A549 (cell line): ENCODE measurements around the gene ATF3. TPM values are rescaled to one million over a fixed set of nuclear protein-coding genes. Genes with fewer than 3 reads are reported as not detected.

Experiments used
- ATAC-seq, 2 experiments: fragments of 200-7000 bp in 1 of 2; fragments of >200 bp in 1 of 2; cut with Nextera tagmentation in 1 of 2; cut with Tn5 transposase in 1 of 2; 3 replicates each; pipeline versions ENCODE4 v1.8.0 to v1.9.1; 2018 to 2020; ENCODE audit warnings: mild to moderate bottlenecking in 1 of 2, moderate library complexity in 1 of 2
- CTCF ChIA-PET: fragments of 300-600 bp; sonication (Branson Sonifier 250); formaldehyde crosslinking; extraction: SDS; loops from one replicate; lab custom pipeline; 2021; ENCODE audit warnings: antibody characterized with exemption, inconsistent platforms; lab: Yijun Ruan, JAX
- POLR2A ChIA-PET: fragments of 350-600 bp; formaldehyde crosslinking; extraction: SDS; loops from one replicate; lab custom pipeline; 2021; ENCODE audit warnings: antibody characterized with exemption, inconsistent platforms; lab: Yijun Ruan, JAX
- DNase-seq, 2 experiments: peaks; one replicate each; pipeline versions ENCODE4 v3.0.0 to v3.0.0-alpha.2; 2011 to 2016; ENCODE audit warnings: low read depth in 1 of 2, low spot score in 1 of 2
- FAIRE-seq: peaks from 2 replicates; lab custom pipeline; 2011; peaks lifted over from hg19 to GRCh38; lab: Jason Lieb, UNC
- H3K27ac ChIP-seq, 2 experiments: fragments of >200 bp; sonication (Bioruptor Twin); formaldehyde crosslinking; 3 replicates each; pipeline ENCODE4 v1.5.1; 2016 to 2017
- H3K4me1 ChIP-seq: fragments of >200 bp; sonication (Bioruptor Twin); formaldehyde crosslinking; 3 replicates; pipeline ENCODE4 v1.6.1; 2016
- H3K4me2 ChIP-seq: fragments of >200 bp; sonication (Bioruptor Twin); formaldehyde crosslinking; 3 replicates; pipeline ENCODE4 v1.6.1; 2016
- H3K4me3 ChIP-seq: fragments of >200 bp; sonication (Bioruptor Twin); formaldehyde crosslinking; 3 replicates; pipeline ENCODE4 v1.5.1; 2016
- H3K9me3 ChIP-seq: fragments of >200 bp; sonication (Bioruptor Twin); formaldehyde crosslinking; 3 replicates; pipeline ENCODE4 v1.6.1; 2016
- BHLHE40 ChIP-seq: IDR thresholded peaks from 2 replicates; pipeline ENCODE4 v1.6.1; 2012; ENCODE audit warnings: low read depth, low read length, inconsistent platforms
- EP300 ChIP-seq, 2 experiments: fragments of >200 bp; sonication (Bioruptor Twin); formaldehyde crosslinking; IDR thresholded peaks; 2 replicates in 1 of 2; 3 replicates in 1 of 2; pipeline ENCODE4 v1.6.1; 2016 to 2017
- FOSL2 ChIP-seq, 2 experiments: fragments of 450-650 bp in 1 of 2; fragments of >200 bp in 1 of 2; sonication (Bioruptor Twin) in 1 of 2; formaldehyde crosslinking; IDR thresholded peaks; 2 replicates each; pipeline versions ENCODE4 v1.5.0 to v1.6.1; 2016 to 2020; ENCODE audit warnings: mild to moderate bottlenecking in 1 of 2, moderate library complexity in 1 of 2
- FOXS1 ChIP-seq: fragments of 250-450 bp; sonication (Bioruptor Pico); IDR thresholded peaks from 2 replicates; pipeline ENCODE4 v1.5.0; 2020; ENCODE audit warnings: mild to moderate bottlenecking, moderate library complexity
- GATA3 ChIP-seq: IDR thresholded peaks from 2 replicates; pipeline ENCODE4 v1.6.1; 2012; ENCODE audit warnings: borderline replicate concordance
- HDAC2 ChIP-seq: fragments of 200-600 bp; sonication (generic); IDR thresholded peaks from 2 replicates; pipeline ENCODE4 v1.6.1; 2016
- HMGXB4 ChIP-seq: fragments of 250-450 bp; sonication (Bioruptor Pico); IDR thresholded peaks from 2 replicates; pipeline ENCODE4 v1.5.0; 2021; ENCODE audit warnings: mild to moderate bottlenecking, moderate library complexity, borderline replicate concordance
- HOXB13 ChIP-seq: fragments of 250-450 bp; sonication (Bioruptor Pico); IDR thresholded peaks from 2 replicates; pipeline ENCODE4 v1.5.0; 2020; ENCODE audit warnings: low read depth, mild to moderate bottlenecking, moderate library complexity
- MYC ChIP-seq: IDR thresholded peaks from 2 replicates; pipeline ENCODE4 v1.6.1; 2012; ENCODE audit warnings: mild to moderate bottlenecking, inconsistent platforms, low read length, improper control_type of control experiment, borderline replicate concordance
- PBX3 ChIP-seq: IDR thresholded peaks from 2 replicates; pipeline ENCODE4 v1.6.1; 2012
- POLR2AphosphoS2 ChIP-seq: conservative IDR thresholded peaks from 2 replicates; pipeline ENCODE4 v1.6.1; 2012; ENCODE audit warnings: low read length, improper control_type of control experiment, inconsistent platforms
- RARB ChIP-seq: fragments of 250-450 bp; sonication (Bioruptor Pico); IDR thresholded peaks from 2 replicates; pipeline ENCODE4 v1.8.0; 2021; ENCODE audit warnings: mild to moderate bottlenecking, moderate library complexity
- RCOR1 ChIP-seq: fragments of 150-350 bp; IDR thresholded peaks from 2 replicates; pipeline ENCODE4 v1.6.1; 2014; ENCODE audit warnings: antibody characterized with exemption, low read length, low read depth
- SMC3 ChIP-seq: fragments of >200 bp; sonication (Bioruptor Twin); formaldehyde crosslinking; IDR thresholded peaks from 3 replicates; pipeline ENCODE4 v1.6.1; 2018; ENCODE audit warnings: inconsistent platforms
- TFCP2L1 ChIP-seq: fragments of 250-450 bp; sonication (Bioruptor Pico); IDR thresholded peaks from 2 replicates; pipeline ENCODE4 v1.5.0; 2021; ENCODE audit warnings: mild to moderate bottlenecking
- USF2 ChIP-seq: fragments of 450-650 bp; IDR thresholded peaks from 2 replicates; pipeline ENCODE4 v1.6.1; 2014; ENCODE audit warnings: antibody characterized with exemption
- ZNF302 ChIP-seq: fragments of 250-450 bp; sonication (Bioruptor Pico); IDR thresholded peaks from 2 replicates; pipeline ENCODE4 v1.9.0; 2021; ENCODE audit warnings: inconsistent platforms, mild to moderate bottlenecking, moderate library complexity
- WGBS: methylation state at CpG from one replicate; pipeline ENCODE4 v1.1.6; 2017; ENCODE audit errors: missing lambda C conversion rate; 5-methylcytosine and 5-hydroxymethylcytosine counted together
- polyA plus RNA-seq, 4 experiments: library from polyadenylated mRNA; depleted of rRNA in 3 of 4; stranded (reverse); fragments of >200 nt; fragmentation: RNase III in 1 of 4; extraction: RNeasy Plus Mini Kit Qiagen cat#74134 plus additional on column Dnase treatment in 1 of 4; gene quantifications; 2 replicates in 3 of 4; 3 replicates in 1 of 4; pipeline ENCODE4 v1.2.3, GENCODE V29; 2011 to 2017

Gene ATF3
- polyA plus RNA-seq, 2 of the 4 experiments (the other 2 are of a cell fraction) = 4.4 to 62.9 TPM

- no peak for TF ChIP-seq RCOR1
- TF ChIP-seq USF2 = no peak
Observed at GRCh38 chr1:212647004-212647403, 38.4 kb downstream of the ATF3 start (continued).

GRCh38 chr1:212648431-212648830 lies 39.9 kb downstream of the ATF3 start:
- no peak for FAIRE-seq
- no peak overlapping the region for H3K4me3 ChIP-seq
- no peak for ATAC-seq
- 59% methylated on average over 3 of the region's 3 CpGs for WGBS
- no peak for DNase-seq
- no peak overlapping the region for H3K4me2 ChIP-seq
- no peak for TF ChIP-seq TFCP2L1 (CRISPR knock-in tag)
- TF ChIP-seq POLR2AphosphoS2 = no peak
- no peak for TF ChIP-seq PBX3
- no peak for TF ChIP-seq SMC3
- TF ChIP-seq FOSL2 (IDR thresholded peaks at IDR 0.05) = no peak
- TF ChIP-seq FOSL2 (CRISPR knock-in tag; IDR thresholded peaks at IDR 0.05) = no peak
- no peak for TF ChIP-seq FOXS1
- TF ChIP-seq HOXB13 (CRISPR knock-in tag) = no peak
- no peak for TF ChIP-seq ZNF302 (CRISPR knock-in tag)
- TF ChIP-seq HMGXB4 (CRISPR knock-in tag) = no peak
- no peaks in the 10 kb centered on the region for H3K4me1 ChIP-seq
- ChIA-PET POLR2A (no interaction called here), CTCF (interaction anchor here (1.5 to 5.8 kb wide), 4 partner anchors 10 to 193 kb away, joined by 3 to 46 read pairs (median 6); no protein-coding TSS in a partner anchor)
- H3K9me3 ChIP-seq = no peaks in the 10 kb centered on the region
- no peak overlapping the region for H3K27ac ChIP-seq

GRCh38 chr1:212649020-212649419 lies 40.5 kb downstream of the ATF3 start:
- FAIRE-seq (no peak), ATAC-seq (no peak), DNase-seq (no peak)
- 93% methylated on average over 2 of the region's 2 CpGs for WGBS
- POLR2A ChIA-PET = no interaction called here
- CTCF ChIA-PET = interaction anchor here (1.7 to 5.8 kb wide), 4 partner anchors 10 to 193 kb away, joined by 3 to 46 read pairs (median 8); no protein-coding TSS in a partner anchor
- TF ChIP-seq EP300 (IDR thresholded peaks at IDR 0.05) = no peak
- no peak for TF ChIP-seq HMGXB4 (CRISPR knock-in tag)
- no peak for TF ChIP-seq HDAC2
- no peak for TF ChIP-seq BHLHE40
- TF ChIP-seq GATA3 = no peak
- TF ChIP-seq MYC = no peak
- no peak for TF ChIP-seq RARB (CRISPR knock-in tag)
- no peak overlapping the region for H3K4me2 ChIP-seq
- no peak overlapping the region for H3K4me3 ChIP-seq
- no peak overlapping the region for H3K27ac ChIP-seq
- H3K4me1 ChIP-seq = no peaks in the 10 kb centered on the region
- H3K9me3 ChIP-seq = no peaks in the 10 kb centered on the region
